DND-41 (cell line): Measurements from ENCODE around the gene PYGO1.

Experiments
- ATAC-seq: fragments of 200-7000 bp; cut with Tn5 transposase; 3 replicates; pipeline ENCODE4 v1.9.1; 2021; ENCODE audit warnings: low read depth; ENCODE audit not compliant: insufficient read depth
- DNase-seq: peaks from one replicate; pipeline ENCODE4 v3.0.0-alpha.2; 2020
- H2AFZ ChIP-seq: 2 replicates; pipeline ENCODE4 v1.6.0; 2012; ENCODE audit warnings: low read depth, low read length
- H3K27ac ChIP-seq: 2 replicates; pipeline ENCODE4 v1.5.1; 2012; ENCODE audit warnings: low read length, inconsistent platforms
- H3K27me3 ChIP-seq: fragments of 200-600 bp; sonication (generic); 2 replicates; pipeline ENCODE4 v1.6.0; 2012; ENCODE audit warnings: low read length, mild to moderate bottlenecking, inconsistent platforms; ENCODE audit not compliant: insufficient read depth, poor library complexity
- H3K36me3 ChIP-seq: 2 replicates; pipeline ENCODE4 v1.5.1; 2012; ENCODE audit warnings: low read length, inconsistent platforms; ENCODE audit not compliant: insufficient read depth
- H3K4me1 ChIP-seq: 2 replicates; pipeline ENCODE4 v1.5.1; 2012; ENCODE audit warnings: mild to moderate bottlenecking, low read length; ENCODE audit not compliant: insufficient read depth
- H3K4me2 ChIP-seq: 2 replicates; pipeline ENCODE4 v1.6.0; 2012; ENCODE audit warnings: mild to moderate bottlenecking, moderate library complexity, low read length, inconsistent platforms; ENCODE audit not compliant: insufficient read depth
- H3K4me3 ChIP-seq, 2 experiments: fragments of 200-600 bp in 1 of 2; shearing (Covaris generic) in 1 of 2; 2 replicates each; pipeline ENCODE4 v1.5.1; 2012 to 2016; ENCODE audit warnings: inconsistent platforms in 2 of 2, low read length in 2 of 2, mild to moderate bottlenecking in 2 of 2, low read depth in 1 of 2, moderate library complexity in 1 of 2
- H3K79me2 ChIP-seq: 2 replicates; pipeline ENCODE4 v1.6.0; 2012; ENCODE audit warnings: low read length, inconsistent platforms; ENCODE audit not compliant: insufficient read depth
- H3K9ac ChIP-seq: 2 replicates; pipeline ENCODE4 v1.6.0; 2012; ENCODE audit warnings: low read depth, mild to moderate bottlenecking, inconsistent platforms, low read length, moderate library complexity
- H3K9me3 ChIP-seq: 2 replicates; pipeline ENCODE4 v1.5.1; 2012; ENCODE audit warnings: low read length, moderate library complexity, mild to moderate bottlenecking, inconsistent platforms; ENCODE audit not compliant: insufficient read depth, severe bottlenecking
- H4K20me1 ChIP-seq: 2 replicates; pipeline ENCODE4 v1.6.0; 2012; ENCODE audit warnings: low read length; ENCODE audit not compliant: insufficient read depth
- CTCF ChIP-seq: IDR thresholded peaks from 2 replicates; pipeline ENCODE4 v1.5.1; 2012; ENCODE audit warnings: borderline replicate concordance, low read length, moderate library complexity, mild to moderate bottlenecking; ENCODE audit not compliant: poor library complexity, severe bottlenecking; ENCODE audit errors: extremely low read depth
- EZH2 ChIP-seq: IDR thresholded peaks from 3 replicates; pipeline ENCODE4 v1.6.1; 2012; ENCODE audit warnings: borderline replicate concordance, low read depth, mild to moderate bottlenecking, moderate library complexity, low read length, inconsistent platforms; ENCODE audit not compliant: severe bottlenecking

PYGO1 gene

GRCh38 chr15:55586808-55587207 is 1.3 kb downstream of the PYGO1 start:
- Histone ChIP-seq H3K36me3 (no peaks in the 10 kb centered on the region), H3K27me3 (peaks cover 15% of the 10 kb centered on the region), H2AFZ (no peak overlapping the region), H3K79me2 (no peaks in the 10 kb centered on the region), H3K9ac (no peak overlapping the region), H3K27ac (no peak overlapping the region), H3K4me1 (no peaks in the 10 kb centered on the region), H3K4me3 (no peak overlapping the region), H3K4me2 (no peak overlapping the region), H3K9me3 (no peaks in the 10 kb centered on the region), H4K20me1 (no peaks in the 10 kb centered on the region)
- TF ChIP-seq CTCF: no peak
- no peak for TF ChIP-seq EZH2
- ATAC-seq: no peak
- DNase-seq: no peak

GRCh38 chr15:55576943-55577342 is 11.2 kb downstream of the PYGO1 start:
- Histone ChIP-seq H3K4me1 (no peaks in the 10 kb centered on the region), H2AFZ (no peak overlapping the region), H3K79me2 (no peaks in the 10 kb centered on the region), H3K9me3 (no peaks in the 10 kb centered on the region), H3K27ac (no peak overlapping the region), H4K20me1 (no peaks in the 10 kb centered on the region), H3K36me3 (no peaks in the 10 kb centered on the region), H3K27me3 (no peaks in the 10 kb centered on the region), H3K4me2 (no peak overlapping the region), H3K4me3 (no peak overlapping the region), H3K9ac (no peak overlapping the region)
- no peak for ATAC-seq
- TF ChIP-seq EZH2 (no peak), CTCF (no peak)
- no peak for DNase-seq

- Histone ChIP-seq H3K4me1 (no peaks in the 10 kb centered on the region), H3K9me3 (no peaks in the 10 kb centered on the region), H3K27me3 (no peaks in the 10 kb centered on the region), H3K36me3 (no peaks in the 10 kb centered on the region), H3K4me3 (no peak overlapping the region), H3K27ac (no peak overlapping the region), H3K9ac (no peak overlapping the region), H2AFZ (no peak overlapping the region), H3K4me2 (no peak overlapping the region), H3K79me2 (no peaks in the 10 kb centered on the region), H4K20me1 (no peaks in the 10 kb centered on the region)
- ATAC-seq (no peak), DNase-seq (no peak)
- no peak for TF ChIP-seq CTCF
Observed at GRCh38 chr15:55574096-55574495, 14.0 kb downstream of the PYGO1 start.

GRCh38 chr15:55573224-55573623 is 14.9 kb downstream of the PYGO1 start:
- Histone ChIP-seq H3K4me3 (no peak overlapping the region), H3K9ac (no peak overlapping the region), H3K4me2 (no peak overlapping the region), H3K79me2 (no peaks in the 10 kb centered on the region), H3K27ac (no peak overlapping the region), H3K27me3 (no peaks in the 10 kb centered on the region), H3K36me3 (no peaks in the 10 kb centered on the region), H3K4me1 (no peaks in the 10 kb centered on the region), H4K20me1 (no peaks in the 10 kb centered on the region), H2AFZ (no peak overlapping the region), H3K9me3 (no peaks in the 10 kb centered on the region)
- TF ChIP-seq CTCF (no peak), EZH2 (no peak)
- ATAC-seq: no peak
- DNase-seq: no peak
